Mesothelial cell of epicardium (in vitro differentiated cells): Measurements from ENCODE around the gene SAMD13. TPM values are rescaled to one million over a fixed set of nuclear protein-coding genes. Genes with fewer than 3 reads are reported as not detected.

Experiments used
- DNase-seq, 2 experiments: peaks; one replicate each; pipeline ENCODE4 v3.0.0; 2021; ENCODE audit warnings: low spot score in 2 of 2; ENCODE audit not compliant: unreplicated experiment in 2 of 2
- H3K27ac Mint-ChIP-seq: 2 replicates; pipeline ENCODE4 v1.8.0; 2021; ENCODE audit warnings: mixed read lengths
- H3K27me3 Mint-ChIP-seq: 2 replicates; pipeline ENCODE4 v1.8.0; 2021; ENCODE audit warnings: low read depth, mixed read lengths
- H3K36me3 Mint-ChIP-seq: 2 replicates; pipeline ENCODE4 v1.8.0; 2021; ENCODE audit warnings: mixed read lengths
- H3K4me1 Mint-ChIP-seq: 2 replicates; pipeline ENCODE4 v1.8.0; 2021; ENCODE audit warnings: mixed read lengths
- H3K4me3 Mint-ChIP-seq: 2 replicates; pipeline ENCODE4 v1.8.0; 2021; ENCODE audit warnings: mild to moderate bottlenecking, moderate library complexity, mixed read lengths
- H3K9me3 Mint-ChIP-seq: 2 replicates; pipeline ENCODE4 v1.8.0; 2021; ENCODE audit warnings: mixed read lengths
- CTCF ChIP-seq: fragments of 200-600 bp; sonication (generic); IDR thresholded peaks from one replicate; pipeline ENCODE4 v1.5.0; 2021; ENCODE audit warnings: antibody characterized with exemption; ENCODE audit not compliant: unreplicated experiment
- total RNA-seq: library from RNA; stranded (reverse); gene quantifications from 3 replicates; pipeline ENCODE4 v1.2.1, GENCODE V29; 2021

Gene SAMD13
- total RNA-seq, 1 donor from 2014 or later = 3.6 TPM

- Mint-ChIP-seq H3K27ac (no peak overlapping the region), H3K4me1 (no peaks in the 10 kb centered on the region), H3K36me3 (peaks cover 3% of the 10 kb centered on the region), H3K9me3 (peaks cover 16% of the 10 kb centered on the region), H3K4me3 (no peak overlapping the region), H3K27me3 (no peaks in the 10 kb centered on the region)
- no peak for TF ChIP-seq CTCF
- no peak for DNase-seq
Observed at GRCh38 chr1:84365225-84366221, 64.0 kb downstream of the SAMD13 start.

- DNase-seq = no peak
- H3K27ac Mint-ChIP-seq = no peak overlapping the region
- no peaks in the 10 kb centered on the region for H3K27me3 Mint-ChIP-seq
Observed at GRCh38 chr1:84366786-84367185, 65.3 kb downstream of the SAMD13 start.

GRCh38 chr1:84367219-84367618 lies 65.7 kb downstream of the SAMD13 start:
- H3K27me3 Mint-ChIP-seq = no peaks in the 10 kb centered on the region
- H3K36me3 Mint-ChIP-seq = peaks cover 3% of the 10 kb centered on the region
- no peak for DNase-seq
- H3K9me3 Mint-ChIP-seq = peaks cover 17% of the 10 kb centered on the region
- H3K4me3 Mint-ChIP-seq = no peak overlapping the region
- no peak for TF ChIP-seq CTCF
- no peaks in the 10 kb centered on the region for H3K4me1 Mint-ChIP-seq
- no peak overlapping the region for H3K27ac Mint-ChIP-seq

More at GRCh38 chr1:84366786-84367185, 65.3 kb downstream of the SAMD13 start:
- Mint-ChIP-seq H3K4me3 (no peak overlapping the region), H3K4me1 (no peaks in the 10 kb centered on the region), H3K9me3 (peaks cover 16% of the 10 kb centered on the region), H3K36me3 (peaks cover 3% of the 10 kb centered on the region)
- no peak for TF ChIP-seq CTCF

GRCh38 chr1:84368441-84368840 lies 66.9 kb downstream of the SAMD13 start:
- Mint-ChIP-seq H3K4me1 (no peaks in the 10 kb centered on the region), H3K4me3 (no peak overlapping the region), H3K36me3 (peaks cover 3% of the 10 kb centered on the region), H3K9me3 (peaks cover 21% of the 10 kb centered on the region), H3K27me3 (no peaks in the 10 kb centered on the region), H3K27ac (no peak overlapping the region)
- DNase-seq = no peak
- no peak for TF ChIP-seq CTCF

- no peaks in the 10 kb centered on the region for H3K4me1 Mint-ChIP-seq
- peaks cover 21% of the 10 kb centered on the region for H3K9me3 Mint-ChIP-seq
- DNase-seq = no peak
- no peak for TF ChIP-seq CTCF
- peaks cover 3% of the 10 kb centered on the region for H3K36me3 Mint-ChIP-seq
- H3K27me3 Mint-ChIP-seq = no peaks in the 10 kb centered on the region
- H3K4me3 Mint-ChIP-seq = no peak overlapping the region
- no peak overlapping the region for H3K27ac Mint-ChIP-seq
Observed at GRCh38 chr1:84370266-84370665, 68.8 kb downstream of the SAMD13 start.
